Loucy (cell line): ENCODE data around the gene NEBL.

Experiments used
- H2AFZ ChIP-seq: fragments of 200-600 bp; sonication (generic); 2 replicates; pipeline ENCODE4 v1.6.0; 2016; ENCODE audit warnings: antibody characterized with exemption, mild to moderate bottlenecking, low read length, moderate library complexity
- H3F3A ChIP-seq: fragments of 200-600 bp; 2 replicates; pipeline ENCODE4 v1.6.0; 2016; ENCODE audit warnings: antibody characterized with exemption, low read depth, mild to moderate bottlenecking
- H3K27me3 ChIP-seq: fragments of 200-600 bp; sonication (generic); 2 replicates; pipeline ENCODE4 v1.6.1; 2014; ENCODE audit warnings: low read length, mild to moderate bottlenecking; ENCODE audit not compliant: insufficient read depth, poor library complexity, severe bottlenecking
- H3K36me3 ChIP-seq: fragments of 200-600 bp; sonication (generic); 2 replicates; pipeline ENCODE4 v1.6.1; 2016; ENCODE audit warnings: low read length; ENCODE audit not compliant: insufficient read depth
- H3K4me1 ChIP-seq: fragments of 200-600 bp; sonication (generic); 2 replicates; pipeline ENCODE4 v1.5.1; 2014; ENCODE audit warnings: low read length, mild to moderate bottlenecking; ENCODE audit not compliant: insufficient read depth, poor library complexity, severe bottlenecking
- H3K4me2 ChIP-seq: fragments of 200-600 bp; sonication (generic); 2 replicates; pipeline ENCODE4 v1.6.0; 2014; ENCODE audit warnings: antibody characterized with exemption, low read length, low read depth, mild to moderate bottlenecking; ENCODE audit not compliant: poor library complexity, severe bottlenecking
- H3K4me3 ChIP-seq: fragments of 200-600 bp; sonication (generic); 2 replicates; pipeline ENCODE4 v1.5.1; 2014; ENCODE audit warnings: low read length, mild to moderate bottlenecking, mixed read lengths; ENCODE audit not compliant: poor library complexity, severe bottlenecking
- H3K79me2 ChIP-seq: fragments of 200-600 bp; sonication (generic); 2 replicates; pipeline ENCODE4 v1.6.1; 2014; ENCODE audit warnings: low read length; ENCODE audit not compliant: insufficient read depth
- H3K9ac ChIP-seq: fragments of 200-600 bp; sonication (generic); 2 replicates; pipeline ENCODE4 v1.6.0; 2014; ENCODE audit warnings: mild to moderate bottlenecking, low read depth, low read length, moderate library complexity; ENCODE audit not compliant: poor library complexity, severe bottlenecking
- H3K9me2 ChIP-seq: fragments of 200-600 bp; sonication (generic); replicated peaks from 2 replicates; pipeline ENCODE4 v1.6.1; 2016; ENCODE audit warnings: low read depth, low read length, mixed read lengths
- H3K9me3 ChIP-seq: fragments of 200-600 bp; sonication (generic); 2 replicates; pipeline ENCODE4 v1.6.1; 2014; ENCODE audit warnings: mild to moderate bottlenecking, antibody characterized with exemption, low read length, low read depth; ENCODE audit not compliant: insufficient read depth
- H4K20me1 ChIP-seq: fragments of 200-600 bp; sonication (generic); 2 replicates; pipeline ENCODE4 v1.6.0; 2014; ENCODE audit warnings: antibody characterized with exemption, low read length, mild to moderate bottlenecking; ENCODE audit not compliant: insufficient read depth, poor library complexity, severe bottlenecking
- EZH2phosphoT487 ChIP-seq: fragments of 200-600 bp; IDR thresholded peaks from 2 replicates; pipeline ENCODE4 v1.6.1; 2018; ENCODE audit warnings: antibody characterized with exemption, mild to moderate bottlenecking, moderate library complexity, borderline replicate concordance
- TF ChIP-seq, protein P1 (sequence below): fragments of 200-600 bp; sonication (generic); conservative IDR thresholded peaks from 2 replicates; pipeline ENCODE4 v1.5.1; 2014; ENCODE audit warnings: mild to moderate bottlenecking, antibody characterized with exemption, low read length

NEBL gene

DNA sequence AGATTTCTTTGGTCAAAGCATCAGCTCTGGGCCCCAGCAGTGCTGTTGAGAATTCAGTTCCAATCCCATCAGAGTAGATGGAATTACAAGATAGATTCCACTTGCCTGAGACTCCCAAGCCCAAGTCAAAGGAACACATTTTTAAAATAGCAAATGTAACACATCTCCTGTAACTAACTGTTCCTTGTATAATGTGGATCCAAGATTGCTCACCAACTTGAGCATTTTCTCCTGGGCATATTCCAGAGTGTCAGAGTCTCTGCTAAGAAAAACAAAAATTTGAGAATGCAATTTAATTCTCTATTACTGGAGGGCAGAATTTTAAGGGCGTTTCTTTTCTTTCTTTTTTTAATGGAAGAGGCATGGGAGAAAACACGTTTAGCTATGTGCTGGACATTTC, 136.7 kb downstream of the NEBL start:
- TF ChIP-seq, protein P1, sequence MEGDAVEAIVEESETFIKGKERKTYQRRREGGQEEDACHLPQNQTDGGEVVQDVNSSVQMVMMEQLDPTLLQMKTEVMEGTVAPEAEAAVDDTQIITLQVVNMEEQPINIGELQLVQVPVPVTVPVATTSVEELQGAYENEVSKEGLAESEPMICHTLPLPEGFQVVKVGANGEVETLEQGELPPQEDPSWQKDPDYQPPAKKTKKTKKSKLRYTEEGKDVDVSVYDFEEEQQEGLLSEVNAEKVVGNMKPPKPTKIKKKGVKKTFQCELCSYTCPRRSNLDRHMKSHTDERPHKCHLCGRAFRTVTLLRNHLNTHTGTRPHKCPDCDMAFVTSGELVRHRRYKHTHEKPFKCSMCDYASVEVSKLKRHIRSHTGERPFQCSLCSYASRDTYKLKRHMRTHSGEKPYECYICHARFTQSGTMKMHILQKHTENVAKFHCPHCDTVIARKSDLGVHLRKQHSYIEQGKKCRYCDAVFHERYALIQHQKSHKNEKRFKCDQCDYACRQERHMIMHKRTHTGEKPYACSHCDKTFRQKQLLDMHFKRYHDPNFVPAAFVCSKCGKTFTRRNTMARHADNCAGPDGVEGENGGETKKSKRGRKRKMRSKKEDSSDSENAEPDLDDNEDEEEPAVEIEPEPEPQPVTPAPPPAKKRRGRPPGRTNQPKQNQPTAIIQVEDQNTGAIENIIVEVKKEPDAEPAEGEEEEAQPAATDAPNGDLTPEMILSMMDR, result no peak
- no peak for TF ChIP-seq EZH2phosphoT487
- H3K4me3 ChIP-seq, result no peak overlapping the region
- no peaks in the 10 kb centered on the region for H3K27me3 ChIP-seq
- H3F3A ChIP-seq, result no peaks in the 10 kb centered on the region
- no peak overlapping the region for H3K9ac ChIP-seq
- H3K4me1 ChIP-seq, result no peaks in the 10 kb centered on the region
- H3K9me3 ChIP-seq, result no peaks in the 10 kb centered on the region
- no peaks in the 10 kb centered on the region for H4K20me1 ChIP-seq
- no peak overlapping the region for H3K4me2 ChIP-seq
- no peak overlapping the region for H2AFZ ChIP-seq
- H3K79me2 ChIP-seq, result no peaks in the 10 kb centered on the region
- no peaks in the 10 kb centered on the region for H3K36me3 ChIP-seq
- no peaks in the 10 kb centered on the region for H3K9me2 ChIP-seq

DNA sequence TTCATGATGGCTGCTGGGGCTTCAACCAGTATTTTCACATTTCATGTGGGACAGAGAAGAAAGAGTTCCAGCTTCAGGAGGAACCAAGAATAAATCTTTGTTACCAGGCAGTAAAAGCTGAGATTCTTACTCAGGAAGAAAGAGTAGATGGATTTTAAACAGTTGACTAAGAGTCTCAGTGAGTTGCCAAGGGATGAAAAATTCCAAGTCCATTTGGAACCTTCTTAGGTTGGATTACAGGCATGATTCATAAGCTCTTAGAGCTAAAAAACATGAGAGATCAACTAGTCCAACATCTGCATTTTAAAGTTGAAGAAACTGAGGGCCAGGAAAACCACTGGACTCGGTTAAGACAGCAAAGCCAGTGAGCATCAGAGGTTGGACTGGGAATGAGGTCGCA, 148.6 kb downstream of the NEBL start:
- no peaks in the 10 kb centered on the region for H3K36me3 ChIP-seq
- no peaks in the 10 kb centered on the region for H3K9me2 ChIP-seq
- H3K4me1 ChIP-seq, result no peaks in the 10 kb centered on the region
- H3K9ac ChIP-seq, result no peak overlapping the region
- no peaks in the 10 kb centered on the region for H3K79me2 ChIP-seq
- H3K9me3 ChIP-seq, result 0 out of 2 replicates have a peak, but pooled peaks cover 5% of the 10 kb centered on the region
- H2AFZ ChIP-seq, result no peak overlapping the region
- no peaks in the 10 kb centered on the region for H3F3A ChIP-seq
- H3K4me3 ChIP-seq, result no peak overlapping the region
- H3K27me3 ChIP-seq, result no peaks in the 10 kb centered on the region
- no peaks in the 10 kb centered on the region for H4K20me1 ChIP-seq
- no peak overlapping the region for H3K4me2 ChIP-seq
- TF ChIP-seq, protein P1, result no peak
- TF ChIP-seq EZH2phosphoT487, result no peak

- H3K9me3 ChIP-seq, result 0 out of 2 replicates have a peak, but pooled peaks cover 5% of the 10 kb centered on the region
- no peaks in the 10 kb centered on the region for H3K4me1 ChIP-seq
- no peaks in the 10 kb centered on the region for H3K79me2 ChIP-seq
- H3K4me2 ChIP-seq, result no peak overlapping the region
- no peak overlapping the region for H2AFZ ChIP-seq
- H3K4me3 ChIP-seq, result no peak overlapping the region
- H3F3A ChIP-seq, result no peaks in the 10 kb centered on the region
- H3K36me3 ChIP-seq, result no peaks in the 10 kb centered on the region
- H4K20me1 ChIP-seq, result no peaks in the 10 kb centered on the region
- no peaks in the 10 kb centered on the region for H3K9me2 ChIP-seq
- H3K9ac ChIP-seq, result no peak overlapping the region
- TF ChIP-seq, protein P1, result no peak
- no peak for TF ChIP-seq EZH2phosphoT487
- no peaks in the 10 kb centered on the region for H3K27me3 ChIP-seq
Observed at GRCh38 chr10:20747782-20748181, 149.3 kb downstream of the NEBL start.
